ENCODE measurements around the gene PIK3R3.

DNA sequence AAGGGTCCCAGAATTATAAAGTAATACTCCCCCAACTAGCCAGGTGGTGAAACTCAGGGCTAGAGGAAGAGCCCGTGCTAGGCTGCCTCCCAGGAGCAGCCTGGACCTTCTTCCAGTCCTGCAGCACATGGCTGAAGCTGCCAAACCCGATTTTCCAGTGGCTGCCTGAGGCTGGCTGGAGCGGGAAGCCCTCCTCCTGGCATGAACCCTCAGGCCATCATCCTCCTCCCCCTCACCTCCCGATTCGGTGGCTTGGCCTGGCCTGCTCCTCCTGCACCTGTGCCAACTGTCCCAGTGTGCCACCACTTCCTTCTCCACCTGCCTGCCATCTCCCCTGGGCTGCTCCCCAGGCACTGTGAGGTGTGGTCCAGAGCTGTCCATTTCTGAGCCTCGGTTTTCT, 39.4 kb upstream of the PIK3R3 start:
- TF ChIP-seq, protein P1, sequence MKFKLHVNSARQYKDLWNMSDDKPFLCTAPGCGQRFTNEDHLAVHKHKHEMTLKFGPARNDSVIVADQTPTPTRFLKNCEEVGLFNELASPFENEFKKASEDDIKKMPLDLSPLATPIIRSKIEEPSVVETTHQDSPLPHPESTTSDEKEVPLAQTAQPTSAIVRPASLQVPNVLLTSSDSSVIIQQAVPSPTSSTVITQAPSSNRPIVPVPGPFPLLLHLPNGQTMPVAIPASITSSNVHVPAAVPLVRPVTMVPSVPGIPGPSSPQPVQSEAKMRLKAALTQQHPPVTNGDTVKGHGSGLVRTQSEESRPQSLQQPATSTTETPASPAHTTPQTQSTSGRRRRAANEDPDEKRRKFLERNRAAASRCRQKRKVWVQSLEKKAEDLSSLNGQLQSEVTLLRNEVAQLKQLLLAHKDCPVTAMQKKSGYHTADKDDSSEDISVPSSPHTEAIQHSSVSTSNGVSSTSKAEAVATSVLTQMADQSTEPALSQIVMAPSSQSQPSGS (CRISPR knock-in tag; IDR thresholded peaks at IDR 0.05; ENCODE audit: borderline replicate concordance, low read depth), result no peak
- TF ChIP-seq, protein P2, sequence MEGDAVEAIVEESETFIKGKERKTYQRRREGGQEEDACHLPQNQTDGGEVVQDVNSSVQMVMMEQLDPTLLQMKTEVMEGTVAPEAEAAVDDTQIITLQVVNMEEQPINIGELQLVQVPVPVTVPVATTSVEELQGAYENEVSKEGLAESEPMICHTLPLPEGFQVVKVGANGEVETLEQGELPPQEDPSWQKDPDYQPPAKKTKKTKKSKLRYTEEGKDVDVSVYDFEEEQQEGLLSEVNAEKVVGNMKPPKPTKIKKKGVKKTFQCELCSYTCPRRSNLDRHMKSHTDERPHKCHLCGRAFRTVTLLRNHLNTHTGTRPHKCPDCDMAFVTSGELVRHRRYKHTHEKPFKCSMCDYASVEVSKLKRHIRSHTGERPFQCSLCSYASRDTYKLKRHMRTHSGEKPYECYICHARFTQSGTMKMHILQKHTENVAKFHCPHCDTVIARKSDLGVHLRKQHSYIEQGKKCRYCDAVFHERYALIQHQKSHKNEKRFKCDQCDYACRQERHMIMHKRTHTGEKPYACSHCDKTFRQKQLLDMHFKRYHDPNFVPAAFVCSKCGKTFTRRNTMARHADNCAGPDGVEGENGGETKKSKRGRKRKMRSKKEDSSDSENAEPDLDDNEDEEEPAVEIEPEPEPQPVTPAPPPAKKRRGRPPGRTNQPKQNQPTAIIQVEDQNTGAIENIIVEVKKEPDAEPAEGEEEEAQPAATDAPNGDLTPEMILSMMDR (IDR thresholded peaks at IDR 0.05), result no peak
- TF ChIP-seq FOXK1 (CRISPR knock-in tag; IDR thresholded peaks at IDR 0.05), result no peak
- TF ChIP-seq NFYB (CRISPR knock-in tag; conservative IDR thresholded peaks at IDR 0.05; ENCODE audit: low read depth), result no peak
- TF ChIP-seq, protein P3, sequence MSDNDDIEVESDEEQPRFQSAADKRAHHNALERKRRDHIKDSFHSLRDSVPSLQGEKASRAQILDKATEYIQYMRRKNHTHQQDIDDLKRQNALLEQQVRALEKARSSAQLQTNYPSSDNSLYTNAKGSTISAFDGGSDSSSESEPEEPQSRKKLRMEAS (CRISPR knock-in tag; IDR thresholded peaks at IDR 0.05), result no peak
- TF ChIP-seq CREB1 (CRISPR knock-in tag; IDR thresholded peaks at IDR 0.05), result no peak

Data from WTC11 (cell line).